Stimulated activated CD8-positive, alpha-beta memory T cell treated with anti-CD3 and anti-CD28 coated beads, Interleukin-7, amount 100 ng/mL, for 1 hour (primary cell): ENCODE measurements around the gene OR7D4.
"Not testable (repeated sequence)": the region's sequence is repeated elsewhere in the genome, so short reads cannot be mapped to it uniquely, and the experiment has no call there.

ENCODE experiments used
- DNase-seq, 2 donors: peaks; one replicate each; pipeline ENCODE4 v3.0.0-alpha.2; 2020; ENCODE audit warnings: low read depth in 2 of 2

Gene OR7D4

GRCh38 chr19:9219489-9219888, at the start of gene OR7D4:
OR7D4 (minus strand) TSS chr19:9219589; CDS start chr19:9214837, 4,752 bp downstream.
- no peak for DNase-seq

- DNase-seq, result no peak
Measured at GRCh38 chr19:9251236-9251635, 31.8 kb upstream of the OR7D4 start.

GRCh38 chr19:9250630-9251029, 31.2 kb upstream of the OR7D4 start, which contains the start of gene OR7E24:
OR7E24 (plus strand) TSS chr19:9250930; CDS start chr19:9251044, 114 bp downstream.
- DNase-seq, result no peak

- peak; percentile 27 to 50 for DNase-seq
Measured at GRCh38 chr19:9205501-9206113, 13.8 kb downstream of the OR7D4 start.

- not testable (repeated sequence) for DNase-seq
Measured at GRCh38 chr19:9198044-9198443, 21.3 kb downstream of the OR7D4 start.

- DNase-seq, result no peak
Measured at GRCh38 chr19:9189535-9189934, 29.9 kb downstream of the OR7D4 start.

DNA sequence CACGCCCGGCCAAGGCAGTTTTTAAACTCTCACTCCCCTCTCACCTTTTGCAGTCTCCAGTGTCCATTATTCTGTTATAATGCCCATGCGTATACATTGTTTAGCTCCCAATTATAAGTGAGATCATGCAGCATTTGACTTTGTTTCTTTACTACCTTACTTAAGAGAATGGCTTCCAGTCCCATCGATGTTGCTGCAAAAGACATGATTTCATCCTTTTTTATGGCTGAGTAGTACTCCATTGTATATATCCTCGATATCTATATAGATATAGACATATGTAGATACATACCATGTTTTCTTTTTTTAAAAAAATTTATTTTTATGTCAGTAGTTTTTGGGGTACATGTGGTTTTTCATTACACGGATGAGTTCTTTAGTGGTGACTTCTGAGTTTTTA, 32.2 kb downstream of the OR7D4 start:
- no peak for DNase-seq

GRCh38 chr19:9183000-9183399, 36.4 kb downstream of the OR7D4 start:
- no peak for DNase-seq

DNA sequence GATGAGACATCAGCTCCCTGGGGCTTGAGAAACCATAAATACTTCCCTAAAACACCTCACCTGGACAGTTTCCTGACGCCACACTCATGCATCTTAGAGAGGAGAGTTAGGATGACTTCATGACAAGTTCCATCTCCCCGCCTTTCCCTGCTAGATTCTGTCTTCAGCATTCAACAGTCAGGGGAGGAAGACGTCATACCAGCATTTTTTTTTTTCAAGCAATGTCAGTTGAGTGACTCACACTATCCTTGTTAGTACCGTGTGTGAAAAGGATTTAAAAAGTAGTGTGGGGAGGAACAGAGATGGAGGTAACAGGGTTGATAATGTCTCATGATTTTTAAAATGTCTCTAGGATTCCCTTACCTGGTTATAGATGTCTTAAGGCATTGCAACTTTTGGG, 40.5 kb downstream of the OR7D4 start, which contains the start of gene OR7D2:
OR7D2 (plus strand) TSS at position 79 of the 400 bp plus-strand sequence. CDS start 6,803 bp downstream, outside the sequence.
- DNase-seq, result no peak

GRCh38 chr19:9175326-9175725, 44.1 kb downstream of the OR7D4 start:
- DNase-seq, result no peak

GRCh38 chr19:9171393-9171991, 47.9 kb downstream of the OR7D4 start:
- DNase-seq, result no peak

GRCh38 chr19:9166846-9167245, 52.5 kb downstream of the OR7D4 start:
- no peak for DNase-seq

DNA sequence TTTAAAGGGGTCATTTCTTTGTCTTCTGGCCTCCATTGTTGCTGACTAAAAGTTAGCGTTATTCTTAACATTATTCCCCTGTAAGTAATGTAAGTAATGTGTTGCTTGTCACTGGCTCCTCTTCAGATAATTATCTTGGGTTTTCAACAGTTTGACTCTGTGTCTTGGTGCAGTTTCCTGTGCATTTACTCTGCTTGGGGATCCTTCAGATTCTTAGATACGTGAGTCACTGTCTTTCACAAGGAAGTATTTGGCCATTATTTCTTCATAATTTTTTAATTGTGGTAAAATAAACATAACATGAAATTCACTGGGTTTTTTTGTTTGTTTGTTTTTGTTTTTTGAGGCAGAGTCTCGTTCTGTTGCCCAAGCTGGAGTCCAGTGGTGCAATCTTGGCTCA, 54.1 kb downstream of the OR7D4 start:
- DNase-seq, result no peak

- DNase-seq, result no peak
Measured at GRCh38 chr19:9161427-9161826, 58.0 kb downstream of the OR7D4 start.
